OCI-LY3 (cell line): ENCODE measurements around the gene IRX3.

Experiments used
- H2AFZ ChIP-seq: fragments of 200-600, 300-600 bp; shearing (Covaris generic); 2 replicates; pipeline ENCODE4 v1.6.0; 2014; ENCODE audit warnings: antibody characterized with exemption, low read depth, low read length
- H3K27ac ChIP-seq: fragments of 200-600, 300-600 bp; sonication (generic); 2 replicates; pipeline ENCODE4 v1.5.1; 2014; ENCODE audit warnings: mild to moderate bottlenecking, low read length, moderate library complexity, mixed read lengths
- H3K27me3 ChIP-seq: fragments of 200-600, 300-600 bp; sonication (generic); 2 replicates; pipeline ENCODE4 v1.6.1; 2014; ENCODE audit warnings: low read depth, low read length, mixed read lengths
- H3K36me3 ChIP-seq: fragments of 200-600, 300-600 bp; sonication (generic); replicated peaks from 2 replicates; pipeline ENCODE3; 2014; ENCODE audit warnings: low read depth, low read length, mixed read lengths
- H3K4me1 ChIP-seq: fragments of 300-600, 200-600 bp; sonication (generic); 2 replicates; pipeline ENCODE4 v1.6.1; 2014; ENCODE audit warnings: low read length, mixed read lengths
- H3K4me2 ChIP-seq: fragments of 200-600, 300-600 bp; sonication (generic); 2 replicates; pipeline ENCODE4 v1.6.1; 2014; ENCODE audit warnings: low read length, mixed read lengths
- H3K4me3 ChIP-seq: fragments of 300-600, 200-600 bp; sonication (generic); 2 replicates; pipeline ENCODE4 v1.5.1; 2014; ENCODE audit warnings: antibody characterized with exemption, mild to moderate bottlenecking, low read length, moderate library complexity
- H3K79me2 ChIP-seq: fragments of 300-600, 200-600 bp; shearing (Covaris generic); 2 replicates; pipeline ENCODE4 v1.6.1; 2014; ENCODE audit warnings: mild to moderate bottlenecking, low read length, mixed read lengths
- H3K9ac ChIP-seq: fragments of 300-600, 200-600 bp; shearing (Covaris generic); 2 replicates; pipeline ENCODE4 v1.6.0; 2014; ENCODE audit warnings: mild to moderate bottlenecking, low read length, moderate library complexity
- H3K9me3 ChIP-seq: fragments of 200-600, 300-600 bp; shearing (Covaris generic); 2 replicates; pipeline ENCODE4 v1.6.1; 2014; ENCODE audit warnings: low read length, mixed read lengths; ENCODE audit not compliant: insufficient read depth
- H4K20me1 ChIP-seq: fragments of 200-600, 300-600 bp; sonication (generic); 2 replicates; pipeline ENCODE4 v1.6.1; 2016; ENCODE audit warnings: low read length, mixed read lengths; ENCODE audit not compliant: insufficient read depth
- EZH2phosphoT487 ChIP-seq: fragments of 200-600 bp; shearing (Covaris generic); IDR thresholded peaks from 2 replicates; pipeline ENCODE4 v1.6.1; 2018; ENCODE audit warnings: antibody characterized with exemption, mixed run types, low read depth
- TF ChIP-seq, protein P1 (sequence below): fragments of 200-600, 300-600 bp; sonication (generic); IDR thresholded peaks from 2 replicates; pipeline ENCODE4 v1.5.1; 2014; ENCODE audit warnings: antibody characterized with exemption, low read length, low read depth

Gene IRX3

DNA sequence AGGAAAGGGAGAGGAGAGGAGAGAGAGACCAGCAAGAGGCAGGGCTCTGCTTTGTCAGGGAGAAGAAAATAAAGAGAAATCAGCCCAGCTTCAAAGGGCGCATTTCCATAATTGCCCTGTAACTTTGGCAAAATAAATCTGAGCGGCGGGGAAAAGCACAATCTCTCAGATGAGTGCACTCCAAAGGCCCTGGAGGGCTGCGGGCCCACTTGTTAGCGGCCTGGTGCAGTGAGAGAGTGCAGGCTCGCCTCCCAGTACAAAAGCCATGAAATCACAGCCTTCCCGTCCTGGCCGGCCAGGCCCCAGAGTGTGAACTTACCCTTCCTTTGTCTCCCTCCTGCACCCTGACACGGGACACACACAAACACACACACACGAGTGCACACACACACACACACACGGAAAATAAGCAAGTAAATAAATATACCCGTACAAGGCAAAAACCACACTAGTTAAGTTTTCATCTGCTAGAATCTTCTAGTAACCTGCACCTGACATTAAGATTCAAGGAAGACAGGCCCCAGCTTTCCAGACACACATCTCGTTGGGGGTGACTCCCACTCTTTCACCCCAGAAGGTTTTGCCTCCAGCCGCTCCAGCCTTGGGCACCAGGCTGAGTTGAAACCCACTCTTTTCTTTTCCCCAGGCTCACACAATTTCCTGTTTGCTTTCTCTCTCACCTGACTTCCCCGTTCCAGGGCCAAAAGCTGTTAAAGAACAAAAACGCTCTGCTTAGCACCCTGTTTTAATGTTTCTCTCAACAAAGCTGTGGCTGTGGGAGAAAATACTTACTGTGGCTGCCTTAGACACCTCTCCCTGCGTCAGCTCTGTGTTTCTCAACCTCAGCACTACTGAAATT, 8.5 kb downstream of the IRX3 start:
- Histone ChIP-seq H3K27ac (no peak overlapping the region), H3K4me2 (no peak overlapping the region), H2AFZ (no peak overlapping the region)

DNA sequence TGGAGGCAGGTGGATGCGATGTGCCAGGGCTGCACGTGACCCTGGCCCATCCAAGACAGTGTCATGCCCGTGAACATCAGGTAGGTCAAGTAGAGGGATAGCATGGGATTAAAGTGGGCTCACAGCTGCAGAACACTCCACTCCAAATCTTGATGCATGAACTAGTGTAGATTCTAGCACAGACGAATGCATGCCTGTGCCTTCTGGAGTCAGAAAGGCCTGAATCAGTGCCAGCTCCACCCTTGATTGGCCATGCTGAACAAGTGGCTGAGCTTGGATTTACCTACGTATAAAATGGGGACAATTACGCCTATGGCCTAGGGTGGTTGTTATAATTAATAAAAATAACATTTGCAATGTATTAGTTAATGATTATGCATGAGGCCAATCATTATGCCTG, 10.6 kb downstream of the IRX3 start:
- Histone ChIP-seq H3K4me1 (no peaks in the 10 kb centered on the region), H3K9me3 (no peaks in the 10 kb centered on the region), H3K4me2 (no peak overlapping the region), H3K79me2 (no peaks in the 10 kb centered on the region), H3K36me3 (no peaks in the 10 kb centered on the region), H3K9ac (no peak overlapping the region), H4K20me1 (no peaks in the 10 kb centered on the region), H3K27me3 (no peaks in the 10 kb centered on the region), H3K27ac (no peak overlapping the region), H2AFZ (no peak overlapping the region), H3K4me3 (no peak overlapping the region)
- no peak for TF ChIP-seq EZH2phosphoT487
- TF ChIP-seq, protein P1, sequence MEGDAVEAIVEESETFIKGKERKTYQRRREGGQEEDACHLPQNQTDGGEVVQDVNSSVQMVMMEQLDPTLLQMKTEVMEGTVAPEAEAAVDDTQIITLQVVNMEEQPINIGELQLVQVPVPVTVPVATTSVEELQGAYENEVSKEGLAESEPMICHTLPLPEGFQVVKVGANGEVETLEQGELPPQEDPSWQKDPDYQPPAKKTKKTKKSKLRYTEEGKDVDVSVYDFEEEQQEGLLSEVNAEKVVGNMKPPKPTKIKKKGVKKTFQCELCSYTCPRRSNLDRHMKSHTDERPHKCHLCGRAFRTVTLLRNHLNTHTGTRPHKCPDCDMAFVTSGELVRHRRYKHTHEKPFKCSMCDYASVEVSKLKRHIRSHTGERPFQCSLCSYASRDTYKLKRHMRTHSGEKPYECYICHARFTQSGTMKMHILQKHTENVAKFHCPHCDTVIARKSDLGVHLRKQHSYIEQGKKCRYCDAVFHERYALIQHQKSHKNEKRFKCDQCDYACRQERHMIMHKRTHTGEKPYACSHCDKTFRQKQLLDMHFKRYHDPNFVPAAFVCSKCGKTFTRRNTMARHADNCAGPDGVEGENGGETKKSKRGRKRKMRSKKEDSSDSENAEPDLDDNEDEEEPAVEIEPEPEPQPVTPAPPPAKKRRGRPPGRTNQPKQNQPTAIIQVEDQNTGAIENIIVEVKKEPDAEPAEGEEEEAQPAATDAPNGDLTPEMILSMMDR = no peak

More for the DNA sequence above, 8.5 kb downstream of the IRX3 start:
- TF ChIP-seq EZH2phosphoT487 = no peak
- TF ChIP-seq, protein P1 = no peak
- Histone ChIP-seq H3K36me3 (no peaks in the 10 kb centered on the region), H3K4me1 (no peaks in the 10 kb centered on the region), H3K79me2 (no peaks in the 10 kb centered on the region), H4K20me1 (no peaks in the 10 kb centered on the region), H3K9me3 (no peaks in the 10 kb centered on the region), H3K27me3 (no peaks in the 10 kb centered on the region), H3K9ac (no peak overlapping the region), H3K4me3 (no peak overlapping the region)

DNA sequence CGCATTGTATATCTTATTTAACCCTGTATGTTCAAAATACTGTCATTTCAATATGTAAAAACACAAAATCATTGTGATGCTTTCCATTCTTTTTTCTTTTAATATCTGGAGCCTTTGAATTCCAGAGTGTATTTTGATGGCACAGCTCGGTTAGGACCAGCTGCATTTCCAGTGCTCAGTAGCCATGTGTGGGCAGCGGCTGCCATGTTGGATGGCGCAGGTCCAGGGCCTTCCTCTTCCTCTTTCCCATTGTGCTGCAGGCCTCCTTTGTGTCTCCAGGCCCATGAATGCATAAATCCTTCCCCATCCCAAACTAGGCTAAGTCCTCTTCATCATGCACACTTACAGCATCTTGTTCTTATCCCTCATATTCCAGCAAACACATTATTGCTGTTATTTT, 13.0 kb downstream of the IRX3 start:
- no peak overlapping the region for H2AFZ ChIP-seq

DNA sequence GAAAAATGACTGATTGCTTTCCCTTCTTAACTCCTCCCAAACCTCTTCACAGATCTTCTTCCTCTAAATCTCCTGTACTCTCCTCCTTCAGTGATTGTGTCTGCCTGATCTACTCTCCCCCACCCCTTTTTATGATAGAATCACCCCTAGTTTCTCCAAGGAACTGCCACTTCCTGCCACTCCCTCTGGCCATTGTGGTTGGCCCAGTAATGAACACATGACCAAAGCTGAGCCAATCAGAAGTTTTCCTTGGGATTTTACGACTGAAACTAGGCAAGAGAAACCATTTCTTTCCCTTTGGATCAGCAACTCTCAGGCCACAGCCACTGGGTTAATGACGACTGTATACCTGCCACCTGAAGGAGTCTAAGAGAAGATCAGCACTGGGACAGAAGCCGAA, 15.9 kb downstream of the IRX3 start:
- Histone ChIP-seq H3K27ac (no peak overlapping the region), H3K9me3 (no peaks in the 10 kb centered on the region), H3K9ac (no peak overlapping the region), H3K4me1 (no peaks in the 10 kb centered on the region), H3K36me3 (no peaks in the 10 kb centered on the region), H3K4me3 (no peak overlapping the region), H3K4me2 (no peak overlapping the region), H2AFZ (no peak overlapping the region), H3K79me2 (no peaks in the 10 kb centered on the region), H4K20me1 (no peaks in the 10 kb centered on the region), H3K27me3 (no peaks in the 10 kb centered on the region)
- TF ChIP-seq, protein P1 = no peak
- TF ChIP-seq EZH2phosphoT487 = no peak

More for the DNA sequence above, 13.0 kb downstream of the IRX3 start:
- TF ChIP-seq, protein P1 = no peak
- no peak for TF ChIP-seq EZH2phosphoT487
- Histone ChIP-seq H3K79me2 (no peaks in the 10 kb centered on the region), H3K27me3 (no peaks in the 10 kb centered on the region), H4K20me1 (no peaks in the 10 kb centered on the region), H3K4me3 (no peak overlapping the region), H3K9me3 (no peaks in the 10 kb centered on the region), H3K4me2 (no peak overlapping the region), H3K9ac (no peak overlapping the region), H3K27ac (no peak overlapping the region), H3K4me1 (no peaks in the 10 kb centered on the region), H3K36me3 (no peaks in the 10 kb centered on the region)
